Neural progenitor cell (in vitro differentiated cells): Measurements from ENCODE around the gene STRIP1. TPM values are rescaled to one million over a fixed set of nuclear protein-coding genes. Genes with fewer than 3 reads are reported as not detected.
A peak's percentile ranks its signal among the peaks of the same experiment; 100 is the strongest.

Experiments
- DNase-seq: peaks from one replicate; pipeline ENCODE4 v3.0.0-alpha.2; 2016; ENCODE audit warnings: low spot score
- H2AFZ ChIP-seq: fragments of 200-600 bp; sonication (generic); replicated peaks from 2 replicates; pipeline ENCODE4 v1.6.1; 2016; ENCODE audit warnings: antibody characterized with exemption
- H3F3A ChIP-seq: fragments of 200-600 bp; sonication (generic); 2 replicates; pipeline ENCODE4 v1.6.1; 2016; ENCODE audit warnings: antibody characterized with exemption, low read depth
- H3K27ac ChIP-seq: fragments of 200-600 bp; sonication (generic); 2 replicates; pipeline ENCODE4 v1.5.1; 2016; ENCODE audit warnings: mild to moderate bottlenecking
- H3K27me3 ChIP-seq: fragments of 200-600 bp; sonication (generic); 2 replicates; pipeline ENCODE4 v1.6.1; 2016; ENCODE audit warnings: mild to moderate bottlenecking, moderate library complexity
- H3K36me3 ChIP-seq: fragments of 200-600 bp; sonication (generic); 2 replicates; pipeline ENCODE4 v1.5.1; 2016
- H3K4me1 ChIP-seq: fragments of 200-600 bp; sonication (generic); 2 replicates; pipeline ENCODE4 v1.6.1; 2016; ENCODE audit warnings: mixed run types
- H3K4me2 ChIP-seq: fragments of 200-600 bp; sonication (generic); 2 replicates; pipeline ENCODE4 v1.6.1; 2016
- H3K4me3 ChIP-seq: fragments of 200-600 bp; sonication (generic); 2 replicates; pipeline ENCODE4 v1.5.1; 2016
- H3K79me2 ChIP-seq: fragments of 200-600 bp; sonication (generic); 2 replicates; pipeline ENCODE4 v1.6.1; 2016; ENCODE audit warnings: low read depth
- H3K9ac ChIP-seq: fragments of 200-600 bp; sonication (generic); 2 replicates; pipeline ENCODE4 v1.6.1; 2016
- H3K9me3 ChIP-seq: fragments of 200-600 bp; sonication (generic); 2 replicates; pipeline ENCODE4 v1.5.1; 2016; ENCODE audit warnings: low read depth
- H4K20me1 ChIP-seq: fragments of 200-600 bp; sonication (generic); 2 replicates; pipeline ENCODE4 v1.6.1; 2016; ENCODE audit warnings: low read depth
- H3K27ac Mint-ChIP-seq: 3 replicates; pipeline ENCODE4 v1.8.0; 2021; ENCODE audit warnings: mixed read lengths
- H3K27me3 Mint-ChIP-seq: 2 replicates; pipeline ENCODE4 v1.8.0; 2022; ENCODE audit warnings: low read depth, mild to moderate bottlenecking, inconsistent platforms, moderate library complexity, mixed read lengths; ENCODE audit not compliant: insufficient read depth
- H3K36me3 Mint-ChIP-seq: 3 replicates; pipeline ENCODE4 v1.8.0; 2021; ENCODE audit warnings: mixed read lengths
- H3K4me1 Mint-ChIP-seq: 3 replicates; pipeline ENCODE4 v1.8.0; 2021; ENCODE audit warnings: mixed read lengths
- H3K4me3 Mint-ChIP-seq: 3 replicates; pipeline ENCODE4 v1.8.0; 2021; ENCODE audit warnings: mild to moderate bottlenecking, moderate library complexity, mixed read lengths
- H3K9me3 Mint-ChIP-seq: 3 replicates; pipeline ENCODE4 v1.8.0; 2020; ENCODE audit warnings: mixed read lengths
- CTCF ChIP-seq: fragments of 200-600 bp; sonication (generic); IDR thresholded peaks from 2 replicates; pipeline ENCODE4 v1.5.1; 2017; ENCODE audit warnings: antibody characterized with exemption, mild to moderate bottlenecking
- EZH2 ChIP-seq: fragments of 200-600 bp; sonication (generic); IDR thresholded peaks from 2 replicates; pipeline ENCODE4 v1.6.1; 2017; ENCODE audit warnings: antibody characterized with exemption, mild to moderate bottlenecking, moderate library complexity
- EZH2phosphoT487 ChIP-seq: fragments of 200-600 bp; sonication (generic); IDR thresholded peaks from 2 replicates; pipeline ENCODE4 v1.6.1; 2017; ENCODE audit warnings: antibody characterized with exemption
- total RNA-seq: library from RNA; depleted of rRNA; stranded (reverse); fragments of >200 nt; gene quantifications from 2 replicates; pipeline ENCODE4 v1.2.3, GENCODE V29; 2015; ENCODE audit warnings: low replicate concordance

The STRIP1 gene
- total RNA-seq, 1 donor from 2014 or later = 55.0 TPM

GRCh38 chr1:110068646-110069403 lies 34.4 kb downstream of the STRIP1 start:
- Mint-ChIP-seq H3K27ac (no peak overlapping the region), H3K27me3 (peaks cover 69% of the 10 kb centered on the region), H3K36me3 (no peaks in the 10 kb centered on the region), H3K4me1 (peaks cover 7% of the 10 kb centered on the region), H3K9me3 (no peaks in the 10 kb centered on the region), H3K4me3 (peak overlapping the region; percentile 15)
- no peaks in the 10 kb centered on the region for H3K9me3 ChIP-seq
- H4K20me1 ChIP-seq = peaks cover 66% of the 10 kb centered on the region
- H3K4me3 ChIP-seq = no peak overlapping the region
- TF ChIP-seq EZH2 = peak; percentile 78
- TF ChIP-seq CTCF = no peak
- peak; percentile 79 for TF ChIP-seq EZH2phosphoT487
- H3K27ac ChIP-seq = no peak overlapping the region
- no peaks in the 10 kb centered on the region for H3K36me3 ChIP-seq
- H3K27me3 ChIP-seq = peaks cover 99% of the 10 kb centered on the region
- H3K4me1 ChIP-seq = peaks cover 9% of the 10 kb centered on the region
- peaks cover 14% of the 10 kb centered on the region for H3F3A ChIP-seq
- peak overlapping the region; percentile 88 for H3K4me2 ChIP-seq
- peak; percentile 75 for DNase-seq
- no peak overlapping the region for H3K9ac ChIP-seq
- no peak overlapping the region for H2AFZ ChIP-seq
- no peaks in the 10 kb centered on the region for H3K79me2 ChIP-seq

- Histone ChIP-seq H3K4me3 (peak overlapping the region; percentile 50), H3K79me2 (no peaks in the 10 kb centered on the region), H3K36me3 (no peaks in the 10 kb centered on the region), H2AFZ (peak overlapping the region; percentile 73), H3K9me3 (no peaks in the 10 kb centered on the region), H3F3A (peaks cover 14% of the 10 kb centered on the region), H4K20me1 (peaks cover 59% of the 10 kb centered on the region), H3K27ac (no peak overlapping the region), H3K9ac (no peak overlapping the region), H3K4me2 (peak overlapping the region; percentile 88), H3K27me3 (peaks cover 100% of the 10 kb centered on the region), H3K4me1 (peaks cover 9% of the 10 kb centered on the region)
- H3K36me3 Mint-ChIP-seq = no peaks in the 10 kb centered on the region
- peaks cover 74% of the 10 kb centered on the region for H3K27me3 Mint-ChIP-seq
- TF ChIP-seq EZH2phosphoT487 (peak; percentile 96), EZH2 (peak; percentile 100), CTCF (no peak)
- H3K9me3 Mint-ChIP-seq = no peaks in the 10 kb centered on the region
- peaks cover 7% of the 10 kb centered on the region for H3K4me1 Mint-ChIP-seq
- DNase-seq = peak; percentile 68
- peak overlapping the region; percentile 53 for H3K4me3 Mint-ChIP-seq
- no peak overlapping the region for H3K27ac Mint-ChIP-seq
These were observed 35.2 kb downstream of the STRIP1 start for GRCh38 chr1:110069404-110070281.

- DNase-seq = peak; percentile 46
These were observed 35.9 kb downstream of the STRIP1 start for GRCh38 chr1:110070282-110070669.

More at GRCh38 chr1:110070282-110070669, 35.9 kb downstream of the STRIP1 start:
- H3K4me2 ChIP-seq = peak overlapping the region; percentile 88
- H4K20me1 ChIP-seq = peaks cover 53% of the 10 kb centered on the region
- H3K4me3 ChIP-seq = peak overlapping the region; percentile 50
- TF ChIP-seq EZH2 (peak; percentile 79), EZH2phosphoT487 (no peak), CTCF (no peak)
- Mint-ChIP-seq H3K27me3 (peaks cover 72% of the 10 kb centered on the region), H3K27ac (no peak overlapping the region), H3K9me3 (no peaks in the 10 kb centered on the region), H3K4me1 (peaks cover 7% of the 10 kb centered on the region), H3K4me3 (peak overlapping the region; percentile 53), H3K36me3 (no peaks in the 10 kb centered on the region)
- H2AFZ ChIP-seq = peak overlapping the region; percentile 73
- peaks cover 100% of the 10 kb centered on the region for H3K27me3 ChIP-seq
- peaks cover 14% of the 10 kb centered on the region for H3F3A ChIP-seq
- no peak overlapping the region for H3K9ac ChIP-seq
- no peaks in the 10 kb centered on the region for H3K9me3 ChIP-seq
- no peaks in the 10 kb centered on the region for H3K79me2 ChIP-seq
- H3K27ac ChIP-seq = no peak overlapping the region
- H3K36me3 ChIP-seq = no peaks in the 10 kb centered on the region
- H3K4me1 ChIP-seq = peaks cover 9% of the 10 kb centered on the region
